ENCODE data around the gene DNAJB14. TPM values are rescaled to one million over a fixed set of nuclear protein-coding genes. Genes with fewer than 3 reads are reported as not detected.

Gene DNAJB14
- polyA plus RNA-seq, 1 of the 3 experiments (the other 2 are of a cell fraction): 23.8 TPM

- ChIA-PET POLR2A (no interaction called here), CTCF (no interaction called here)
- Histone ChIP-seq H4K20me1 (ENCODE audit: insufficient read depth) (no peaks in the 10 kb centered on the region), H3K9ac (no peak overlapping the region), H3K9me3 (peaks cover 4% of the 10 kb centered on the region; the same call in 1 of the 2 replicates), H3K4me2 (no peak overlapping the region), H3F3A (replicated peaks; ENCODE audit: insufficient read depth) (peaks cover 21% of the 10 kb centered on the region), H3K27me3 (ENCODE audit: insufficient read depth) (no peaks in the 10 kb centered on the region), H3K4me1 (ENCODE audit: control insufficient read depth in 1 of 2, insufficient read depth in 2 of 2, low read depth in 1 of 2, low read length in 1 of 2) (peaks cover 0 to 4% of the 10 kb centered on the region in 2 experiments; a peak in 1 of 4 replicates), H3K79me2 (ENCODE audit: insufficient read depth) (no peaks in the 10 kb centered on the region), H3K9me2 (no peaks in the 10 kb centered on the region), H3K4me3 (ENCODE audit: low read depth in 2 of 2, low read length in 1 of 2) (no peak overlapping the region), H2AFZ (ENCODE audit: low read depth) (no peak overlapping the region), H3K27ac (ENCODE audit: low read depth in 2 of 2, low read length in 1 of 2) (peak overlapping the region in 1 of 2 experiments; percentile 53; a peak in 2 of 4 replicates), H3K36me3 (replicated peaks in 1 of 2; ENCODE audit: control insufficient read depth in 1 of 2, insufficient read depth in 2 of 2, low read length in 1 of 2) (no peaks in the 10 kb centered on the region)
- TF ChIP-seq JUND (IDR thresholded peaks at IDR 0.05) (peak; percentile 36; the same call in 1 of the 2 replicates), TCF12 (IDR thresholded peaks at IDR 0.05) (no peak), TEAD4 (IDR thresholded peaks at IDR 0.05; ENCODE audit: borderline replicate concordance, insufficient read depth) (0 out of 2 replicates have a peak, but pooled peaks have one; percentile 27), FOSL2 (IDR thresholded peaks at IDR 0.05; ENCODE audit: borderline replicate concordance, low read depth) (peak; percentile 38)
- no peak for DNase-seq
Observed at GRCh38 chr4:99979872-99980271, 33.5 kb upstream of the DNAJB14 start.

GRCh38 chr4:99971453-99972111, 25.2 kb upstream of the DNAJB14 start:
- Histone ChIP-seq H3F3A (replicated peaks; ENCODE audit: insufficient read depth) (peaks cover 5% of the 10 kb centered on the region), H3K27me3 (ENCODE audit: insufficient read depth) (no peaks in the 10 kb centered on the region), H4K20me1 (ENCODE audit: insufficient read depth) (no peaks in the 10 kb centered on the region), H3K4me1 (ENCODE audit: control insufficient read depth in 1 of 2, insufficient read depth in 2 of 2, low read depth in 1 of 2, low read length in 1 of 2) (peaks cover 0 to 11% of the 10 kb centered on the region in 2 experiments; a peak in 1 of 4 replicates), H3K4me2 (no peak overlapping the region), H3K36me3 (replicated peaks in 1 of 2; ENCODE audit: control insufficient read depth in 1 of 2, insufficient read depth in 2 of 2, low read length in 1 of 2) (no peaks in the 10 kb centered on the region), H3K4me3 (ENCODE audit: low read depth in 2 of 2, low read length in 1 of 2) (no peak overlapping the region), H3K79me2 (ENCODE audit: insufficient read depth) (no peaks in the 10 kb centered on the region), H3K9me2 (no peaks in the 10 kb centered on the region), H3K9me3 (no peaks in the 10 kb centered on the region), H3K9ac (no peak overlapping the region), H2AFZ (ENCODE audit: low read depth) (no peak overlapping the region), H3K27ac (ENCODE audit: low read depth in 2 of 2, low read length in 1 of 2) (no peak overlapping the region)
- CTCF ChIA-PET: interaction anchor here (1.1 kb wide), 1 partner anchor 11 kb away, joined by 3 read pairs; no protein-coding TSS in a partner anchor
- no peak for TF ChIP-seq NFIC (IDR thresholded peaks at IDR 0.05; ENCODE audit: borderline replicate concordance)
- no peak for DNase-seq
- WGBS (ENCODE audit: low lambda C conversion rate): 77% methylated on average over 7 of the region's 12 CpGs
- POLR2A ChIA-PET: no interaction called here

- Histone ChIP-seq H3K9me3 (no peaks in the 10 kb centered on the region), H3K79me2 (ENCODE audit: insufficient read depth) (no peaks in the 10 kb centered on the region), H3F3A (replicated peaks; ENCODE audit: insufficient read depth) (peaks cover 5% of the 10 kb centered on the region), H3K9ac (0 out of 2 replicates have a peak overlapping the region, but pooled peaks have one; percentile 5), H3K4me1 (ENCODE audit: control insufficient read depth in 1 of 2, insufficient read depth in 2 of 2, low read depth in 1 of 2, low read length in 1 of 2) (peaks cover 0 to 14% of the 10 kb centered on the region in 2 experiments; a peak in 1 of 4 replicates), H3K27ac (ENCODE audit: low read depth in 2 of 2, low read length in 1 of 2) (peak overlapping the region in 1 of 2 experiments; percentile 64; a peak in 2 of 4 replicates), H3K36me3 (replicated peaks in 1 of 2; ENCODE audit: control insufficient read depth in 1 of 2, insufficient read depth in 2 of 2, low read length in 1 of 2) (no peaks in the 10 kb centered on the region), H3K4me2 (peak overlapping the region; percentile 22; the same call in 1 of the 2 replicates), H3K4me3 (ENCODE audit: low read depth in 2 of 2, low read length in 1 of 2) (no peak overlapping the region), H3K9me2 (no peaks in the 10 kb centered on the region), H3K27me3 (ENCODE audit: insufficient read depth) (no peaks in the 10 kb centered on the region), H2AFZ (ENCODE audit: low read depth) (peak overlapping the region; percentile 77; the same call in 1 of the 2 replicates), H4K20me1 (ENCODE audit: insufficient read depth) (no peaks in the 10 kb centered on the region)
- CTCF ChIA-PET: interaction anchor here (0.9 kb wide), 1 partner anchor 29 kb away, joined by 3 read pairs; no protein-coding TSS in a partner anchor
- DNase-seq: no peak
- no peak for TF ChIP-seq MXI1 (IDR thresholded peaks at IDR 0.05; ENCODE audit: low read depth, low read length)
- no peak for TF ChIP-seq ZBTB33 (IDR thresholded peaks at IDR 0.05; ENCODE audit: borderline replicate concordance, low read depth)
- no peak for TF ChIP-seq IRF3 (IDR thresholded peaks at IDR 0.05; ENCODE audit: low read depth, low read length)
- peak; percentile 64 for TF ChIP-seq FOSL2 (IDR thresholded peaks at IDR 0.05; ENCODE audit: borderline replicate concordance, low read depth)
- no peak for TF ChIP-seq YY1 (IDR thresholded peaks at IDR 0.05; ENCODE audit: low read depth)
- TF ChIP-seq RFX5 (IDR thresholded peaks at IDR 0.05; ENCODE audit: low read length): no peak
- TF ChIP-seq FOXM1 (IDR thresholded peaks at IDR 0.05; ENCODE audit: low read depth): no peak
- TF ChIP-seq GABPA (IDR thresholded peaks at IDR 0.05; ENCODE audit: low read depth): no peak
- TF ChIP-seq JUND (IDR thresholded peaks at IDR 0.05): peak; percentile 63
- TF ChIP-seq GATA2 (CRISPR knock-in tag; IDR thresholded peaks at IDR 0.05): no peak
- TF ChIP-seq CHD2 (IDR thresholded peaks at IDR 0.05; ENCODE audit: low read length, partially characterized antibody): no peak
- no peak for TF ChIP-seq RCOR1 (IDR thresholded peaks at IDR 0.05; ENCODE audit: low read length)
- no peak for TF ChIP-seq MEF2A (IDR thresholded peaks at IDR 0.05; ENCODE audit: borderline replicate concordance, low read depth)
- TF ChIP-seq TCF12 (IDR thresholded peaks at IDR 0.05): no peak
- TF ChIP-seq EZH2phosphoT487 (IDR thresholded peaks at IDR 0.05; ENCODE audit: borderline replicate concordance, low read depth): no peak
- TF ChIP-seq NFIC (IDR thresholded peaks at IDR 0.05; ENCODE audit: borderline replicate concordance): no peak
- 11% methylated on average over 1 of the region's 1 CpG for WGBS (ENCODE audit: low lambda C conversion rate)
- POLR2A ChIA-PET: no interaction called here
Observed at GRCh38 chr4:99968330-99968729, 21.9 kb upstream of the DNAJB14 start.

All from SK-N-SH (cell line).